ENCODE measurements around the gene TRMT10B.

DNA sequence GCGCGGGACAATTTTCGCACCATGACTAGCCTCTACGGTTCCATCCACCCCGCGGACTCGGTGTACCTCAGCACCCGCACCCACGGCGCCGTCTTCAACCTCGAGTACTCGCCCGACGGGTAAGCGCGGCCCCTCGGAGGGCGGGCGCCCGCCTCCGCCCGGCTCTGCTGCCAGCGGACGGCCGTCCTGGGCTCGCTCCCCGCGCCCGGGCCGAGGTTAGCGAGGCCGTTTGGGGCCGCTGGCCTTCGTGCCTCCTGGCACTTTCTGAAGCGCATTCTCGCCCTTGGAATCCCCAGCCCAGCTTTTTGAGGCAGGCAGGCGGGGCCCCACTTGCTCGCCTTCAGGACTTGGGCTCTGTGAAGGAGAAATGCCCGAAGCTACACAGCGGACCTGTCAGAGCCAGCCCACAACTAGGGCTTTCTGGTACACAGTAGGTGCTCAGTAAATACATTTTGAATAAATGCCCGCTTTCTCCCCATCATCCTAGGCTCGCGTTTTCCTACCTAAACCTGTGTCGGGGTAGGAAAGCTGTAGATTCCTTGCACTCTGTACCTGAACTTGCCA is 47.8 kb downstream of the TRMT10B start:
- TF ChIP-seq, protein P1, sequence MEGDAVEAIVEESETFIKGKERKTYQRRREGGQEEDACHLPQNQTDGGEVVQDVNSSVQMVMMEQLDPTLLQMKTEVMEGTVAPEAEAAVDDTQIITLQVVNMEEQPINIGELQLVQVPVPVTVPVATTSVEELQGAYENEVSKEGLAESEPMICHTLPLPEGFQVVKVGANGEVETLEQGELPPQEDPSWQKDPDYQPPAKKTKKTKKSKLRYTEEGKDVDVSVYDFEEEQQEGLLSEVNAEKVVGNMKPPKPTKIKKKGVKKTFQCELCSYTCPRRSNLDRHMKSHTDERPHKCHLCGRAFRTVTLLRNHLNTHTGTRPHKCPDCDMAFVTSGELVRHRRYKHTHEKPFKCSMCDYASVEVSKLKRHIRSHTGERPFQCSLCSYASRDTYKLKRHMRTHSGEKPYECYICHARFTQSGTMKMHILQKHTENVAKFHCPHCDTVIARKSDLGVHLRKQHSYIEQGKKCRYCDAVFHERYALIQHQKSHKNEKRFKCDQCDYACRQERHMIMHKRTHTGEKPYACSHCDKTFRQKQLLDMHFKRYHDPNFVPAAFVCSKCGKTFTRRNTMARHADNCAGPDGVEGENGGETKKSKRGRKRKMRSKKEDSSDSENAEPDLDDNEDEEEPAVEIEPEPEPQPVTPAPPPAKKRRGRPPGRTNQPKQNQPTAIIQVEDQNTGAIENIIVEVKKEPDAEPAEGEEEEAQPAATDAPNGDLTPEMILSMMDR (IDR thresholded peaks at IDR 0.05; ENCODE audit: low read length), result no peak
- TF ChIP-seq EZH2 (IDR thresholded peaks at IDR 0.05; ENCODE audit: borderline replicate concordance, low read length), result no peak

All from OCI-LY1 (cell line).